Breast epithelium (tissue), 3 donors: Measurements from ENCODE around the gene CCDC92.

Experiments
- POLR2A ChIP-seq: fragments of 450-650 bp; IDR thresholded peaks from one replicate; pipeline ENCODE4 v1.6.1; 2016; ENCODE audit warnings: antibody characterized with exemption, mild to moderate bottlenecking, moderate library complexity
- POLR2AphosphoS5 ChIP-seq, 3 donors: sonication (generic); formaldehyde crosslinking; IDR thresholded peaks; one replicate each; pipeline ENCODE4 v1.6.1; 2017; ENCODE audit warnings: antibody characterized with exemption in 3 of 3
- TF ChIP-seq, protein P1 (sequence below), 3 donors: fragments of 450-650 bp; IDR thresholded peaks; one replicate each; pipeline ENCODE4 v1.5.1; 2016 to 2017; ENCODE audit warnings: antibody characterized with exemption in 3 of 3, mild to moderate bottlenecking in 3 of 3, moderate library complexity in 3 of 3

GRCh38 chr12:123931686-123932321, 40.8 kb downstream of the CCDC92 start:
- TF ChIP-seq POLR2A (no peak), POLR2AphosphoS5 (IDR thresholded peaks at IDR 0.05) (no peak)
- TF ChIP-seq, protein P1, sequence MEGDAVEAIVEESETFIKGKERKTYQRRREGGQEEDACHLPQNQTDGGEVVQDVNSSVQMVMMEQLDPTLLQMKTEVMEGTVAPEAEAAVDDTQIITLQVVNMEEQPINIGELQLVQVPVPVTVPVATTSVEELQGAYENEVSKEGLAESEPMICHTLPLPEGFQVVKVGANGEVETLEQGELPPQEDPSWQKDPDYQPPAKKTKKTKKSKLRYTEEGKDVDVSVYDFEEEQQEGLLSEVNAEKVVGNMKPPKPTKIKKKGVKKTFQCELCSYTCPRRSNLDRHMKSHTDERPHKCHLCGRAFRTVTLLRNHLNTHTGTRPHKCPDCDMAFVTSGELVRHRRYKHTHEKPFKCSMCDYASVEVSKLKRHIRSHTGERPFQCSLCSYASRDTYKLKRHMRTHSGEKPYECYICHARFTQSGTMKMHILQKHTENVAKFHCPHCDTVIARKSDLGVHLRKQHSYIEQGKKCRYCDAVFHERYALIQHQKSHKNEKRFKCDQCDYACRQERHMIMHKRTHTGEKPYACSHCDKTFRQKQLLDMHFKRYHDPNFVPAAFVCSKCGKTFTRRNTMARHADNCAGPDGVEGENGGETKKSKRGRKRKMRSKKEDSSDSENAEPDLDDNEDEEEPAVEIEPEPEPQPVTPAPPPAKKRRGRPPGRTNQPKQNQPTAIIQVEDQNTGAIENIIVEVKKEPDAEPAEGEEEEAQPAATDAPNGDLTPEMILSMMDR (IDR thresholded peaks at IDR 0.05) = no peak
